ENCODE data around the gene NPS.

- TF ChIP-seq CTCF (IDR thresholded peaks at IDR 0.05) (no peak), POLR2A (IDR thresholded peaks at IDR 0.05) (no peak)
Observed at GRCh38 chr10:127549009-127549408, at the start of gene NPS.
